ENCODE measurements around the gene KLF18.

KLF18 gene

DNA sequence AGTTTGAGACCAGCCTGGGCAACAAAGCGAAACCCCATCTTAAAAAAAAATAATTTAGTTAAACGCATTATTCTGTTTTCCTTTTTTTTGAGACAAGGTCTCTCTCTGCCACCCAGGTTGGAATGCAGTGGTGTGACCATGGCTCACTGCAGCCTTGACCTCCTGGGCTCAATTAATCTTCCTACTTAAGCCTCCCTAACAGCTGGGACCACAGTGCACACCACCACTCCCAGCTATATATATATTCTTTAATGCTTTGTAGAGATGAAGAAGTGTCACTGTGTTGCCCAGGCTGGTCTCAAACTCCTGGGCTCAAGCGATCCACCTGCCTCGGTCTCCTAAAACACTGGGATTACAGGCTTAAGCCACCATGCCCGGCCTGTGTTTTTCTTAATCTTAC, 30.5 kb downstream of the KLF18 start:
- intact Hi-C loops (cut with micrococcal nuclease) = no loop called here
- H3K4me3 Mint-ChIP-seq = no peak overlapping the region
- no peak overlapping the region for H3K27ac Mint-ChIP-seq
- no peaks in the 10 kb centered on the region for H3K4me1 Mint-ChIP-seq (ENCODE audit: low read depth)
- no peaks in the 10 kb centered on the region for H3K9me3 Mint-ChIP-seq
- no peaks in the 10 kb centered on the region for H3K36me3 Mint-ChIP-seq (ENCODE audit: low read depth)
- H3K27me3 Mint-ChIP-seq = peaks cover 8% of the 10 kb centered on the region

DNA sequence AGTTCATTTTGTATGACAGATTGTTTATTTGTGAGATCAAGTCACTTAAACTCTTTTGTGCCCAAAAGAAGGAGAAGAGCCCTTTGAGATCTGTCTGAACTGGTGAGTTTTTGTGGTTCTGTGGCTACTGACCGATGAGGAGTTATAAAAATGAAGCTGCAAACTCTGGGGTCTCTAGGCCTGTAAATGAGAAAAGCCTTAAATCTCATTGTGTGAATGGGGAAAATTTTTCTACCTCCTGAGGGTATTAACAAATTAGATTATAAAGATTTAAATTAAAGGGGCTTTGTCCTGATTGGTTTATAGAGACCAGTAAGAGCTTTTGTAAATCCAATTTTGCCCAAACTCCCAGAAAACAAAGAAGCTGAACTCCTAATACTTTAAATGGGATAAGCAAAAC, 32.5 kb downstream of the KLF18 start:
- no peaks in the 10 kb centered on the region for H3K9me3 Mint-ChIP-seq
- no peak overlapping the region for H3K4me3 Mint-ChIP-seq
- no peak overlapping the region for H3K27ac Mint-ChIP-seq
- intact Hi-C loops (cut with micrococcal nuclease) = no loop called here
- no peaks in the 10 kb centered on the region for H3K36me3 Mint-ChIP-seq (ENCODE audit: low read depth)
- H3K27me3 Mint-ChIP-seq = peaks cover 8% of the 10 kb centered on the region
- H3K4me1 Mint-ChIP-seq (ENCODE audit: low read depth) = no peaks in the 10 kb centered on the region

DNA sequence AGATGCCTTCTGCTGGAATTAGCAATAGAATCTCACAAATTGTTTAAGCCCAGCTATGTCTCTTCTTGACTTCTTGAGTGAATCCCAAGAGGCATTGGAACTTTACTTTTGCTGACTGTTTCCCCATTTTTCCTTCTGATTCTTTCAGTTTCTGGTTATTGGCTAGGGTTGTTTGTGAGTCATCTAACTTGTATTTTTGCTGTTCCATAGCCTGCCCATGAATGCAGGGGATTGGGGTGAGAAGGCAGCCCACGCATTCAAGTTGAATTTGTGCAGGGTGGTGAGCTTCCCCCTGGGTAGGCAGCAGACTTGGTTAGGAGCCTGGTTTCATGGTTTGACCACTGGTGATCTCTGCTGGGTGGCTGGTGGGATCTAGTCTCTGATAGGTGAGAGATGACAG, 33.2 kb downstream of the KLF18 start:
- no peaks in the 10 kb centered on the region for H3K36me3 Mint-ChIP-seq (ENCODE audit: low read depth)
- H3K27ac Mint-ChIP-seq = no peak overlapping the region
- no peaks in the 10 kb centered on the region for H3K9me3 Mint-ChIP-seq
- no peak overlapping the region for H3K4me3 Mint-ChIP-seq
- intact Hi-C loops (cut with micrococcal nuclease) = no loop called here
- no peaks in the 10 kb centered on the region for H3K4me1 Mint-ChIP-seq (ENCODE audit: low read depth)
- peaks cover 8% of the 10 kb centered on the region for H3K27me3 Mint-ChIP-seq

DNA sequence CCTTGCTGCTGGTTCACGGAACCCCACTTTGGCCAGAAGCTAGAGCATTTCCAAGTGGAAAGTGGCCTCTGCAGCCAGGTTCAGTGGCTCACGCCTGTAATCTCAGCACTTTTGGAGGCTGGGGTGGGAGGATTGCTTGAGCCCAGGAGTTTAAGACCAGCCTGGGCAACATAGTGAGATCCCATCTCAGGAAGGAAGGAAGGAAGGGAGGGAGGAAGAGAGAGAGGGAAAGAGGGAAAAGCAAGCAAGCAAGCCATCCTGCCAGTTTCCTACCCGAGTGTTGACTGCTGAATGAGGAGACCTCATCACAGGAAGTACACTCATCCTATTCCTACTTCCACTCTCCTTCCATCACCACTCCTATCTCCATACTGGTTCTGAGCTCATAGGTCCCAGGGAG, 35.6 kb downstream of the KLF18 start:
- H3K27ac Mint-ChIP-seq = no peak overlapping the region
- no peaks in the 10 kb centered on the region for H3K9me3 Mint-ChIP-seq
- intact Hi-C loops (cut with micrococcal nuclease) = no loop called here
- H3K36me3 Mint-ChIP-seq (ENCODE audit: low read depth) = no peaks in the 10 kb centered on the region
- H3K4me3 Mint-ChIP-seq = no peak overlapping the region
- peaks cover 8% of the 10 kb centered on the region for H3K27me3 Mint-ChIP-seq
- no peaks in the 10 kb centered on the region for H3K4me1 Mint-ChIP-seq (ENCODE audit: low read depth)

DNA sequence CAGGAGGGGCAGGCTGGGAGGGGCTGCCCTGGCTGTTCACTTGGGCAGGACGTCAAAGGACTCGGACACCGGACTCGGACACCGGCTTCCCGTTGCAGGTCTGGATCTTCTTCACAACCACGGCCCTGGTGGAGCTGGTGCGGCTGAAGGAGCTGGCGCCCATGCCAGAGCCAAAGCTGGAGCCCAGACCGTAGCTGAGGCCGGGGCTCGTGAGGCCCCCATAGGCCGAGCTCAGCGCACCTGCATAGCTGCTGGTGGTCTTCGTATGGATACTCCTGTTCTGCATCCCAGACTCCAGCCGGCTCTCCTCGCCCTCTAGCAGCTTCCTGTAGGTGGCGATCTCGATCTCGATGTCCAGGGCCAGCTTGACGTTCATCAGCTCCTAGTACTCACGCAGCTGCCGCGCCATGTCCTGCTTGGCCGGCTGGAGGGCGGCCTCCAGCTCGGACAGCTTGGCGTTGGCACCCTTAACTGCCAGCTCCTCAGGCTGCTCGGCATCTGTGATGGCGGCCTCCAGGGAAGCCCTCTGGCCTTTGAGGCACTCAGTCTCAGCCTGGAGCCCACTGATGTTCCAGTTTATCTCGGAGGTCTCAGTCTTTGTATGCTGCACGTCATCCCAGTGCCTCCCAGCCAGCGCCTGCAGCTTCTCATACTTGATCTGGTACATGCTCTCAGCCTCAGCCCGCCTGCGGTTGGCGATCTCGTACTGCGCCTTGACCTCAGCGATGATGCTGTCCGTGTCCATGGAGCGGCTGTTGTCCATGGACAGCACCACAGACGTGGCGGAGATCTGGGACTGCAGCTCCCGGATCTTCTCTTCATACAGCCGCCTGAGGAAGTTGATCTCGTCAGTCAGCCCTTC, 37.9 kb downstream of the KLF18 start:
- no peaks in the 10 kb centered on the region for H3K36me3 Mint-ChIP-seq (ENCODE audit: low read depth)

DNA sequence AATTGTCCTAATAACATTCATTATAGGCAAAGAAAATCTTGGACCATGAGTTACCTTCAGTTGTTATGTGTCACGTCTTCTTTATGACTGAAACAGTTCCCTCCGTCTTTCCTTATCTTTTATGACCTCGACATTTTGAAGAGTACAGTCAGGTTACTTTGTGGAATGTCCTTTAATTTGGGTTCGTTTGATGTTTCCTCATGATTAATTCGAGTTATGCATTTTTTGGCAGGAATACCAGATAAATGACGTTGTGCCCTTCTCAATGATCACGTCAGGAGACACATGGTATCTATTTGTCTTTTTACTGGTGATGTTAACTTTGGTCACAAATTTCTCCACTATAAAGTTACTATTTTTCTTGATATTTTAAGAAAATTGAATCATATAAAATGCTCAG, 40.1 kb downstream of the KLF18 start:
- H3K27me3 Mint-ChIP-seq = peaks cover 5% of the 10 kb centered on the region
- no peaks in the 10 kb centered on the region for H3K36me3 Mint-ChIP-seq (ENCODE audit: low read depth)
- no peak overlapping the region for H3K27ac Mint-ChIP-seq
- H3K4me1 Mint-ChIP-seq (ENCODE audit: low read depth) = no peaks in the 10 kb centered on the region
- intact Hi-C loops (cut with micrococcal nuclease) = no loop called here
- no peaks in the 10 kb centered on the region for H3K9me3 Mint-ChIP-seq
- no peak overlapping the region for H3K4me3 Mint-ChIP-seq

More for the DNA sequence above, 37.9 kb downstream of the KLF18 start:
- H3K4me1 Mint-ChIP-seq (ENCODE audit: low read depth) = no peaks in the 10 kb centered on the region
- H3K4me3 Mint-ChIP-seq = no peak overlapping the region
- H3K27me3 Mint-ChIP-seq = peaks cover 8% of the 10 kb centered on the region
- no peaks in the 10 kb centered on the region for H3K9me3 Mint-ChIP-seq
- intact Hi-C loops (cut with micrococcal nuclease) = no loop called here
- H3K27ac Mint-ChIP-seq = no peak overlapping the region

DNA sequence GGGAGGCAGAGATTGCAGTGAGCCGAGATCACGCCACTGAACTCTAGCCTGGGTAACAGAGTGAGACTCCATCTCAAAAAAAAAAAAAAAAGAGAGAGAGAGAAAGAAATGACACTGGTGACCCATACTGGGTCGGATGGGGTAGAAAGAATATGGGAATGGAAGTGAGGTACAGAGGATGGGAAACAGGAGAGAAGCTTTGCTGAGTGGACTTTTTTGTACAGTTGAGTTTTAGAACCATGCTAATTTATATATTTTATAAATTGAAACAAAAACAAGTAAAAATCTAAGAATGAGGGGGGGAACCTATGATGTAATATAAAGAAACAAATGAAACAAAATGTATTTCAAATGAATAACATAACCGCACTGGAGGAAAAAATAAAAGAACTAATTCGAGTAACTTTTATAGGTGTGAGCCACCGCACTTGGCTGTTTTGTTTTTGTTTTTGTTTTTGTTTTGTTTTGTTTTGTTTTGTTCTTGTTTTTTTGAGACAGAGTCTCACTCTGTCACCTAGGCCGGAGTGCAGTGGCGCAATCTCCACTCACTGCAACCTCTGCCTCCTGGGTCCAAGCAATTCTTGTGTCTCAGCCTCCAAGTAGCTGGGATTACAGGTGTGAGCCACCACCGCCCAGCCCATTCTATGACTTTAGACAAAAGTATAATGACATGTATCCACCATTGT, 41.1 kb downstream of the KLF18 start:
- Mint-ChIP-seq H3K4me3 (no peak overlapping the region), H3K4me1 (ENCODE audit: low read depth) (no peaks in the 10 kb centered on the region), H3K27me3 (peaks cover 1% of the 10 kb centered on the region), H3K36me3 (ENCODE audit: low read depth) (no peaks in the 10 kb centered on the region), H3K27ac (no peak overlapping the region), H3K9me3 (no peaks in the 10 kb centered on the region)
- intact Hi-C loops (cut with micrococcal nuclease) = no loop called here

DNA sequence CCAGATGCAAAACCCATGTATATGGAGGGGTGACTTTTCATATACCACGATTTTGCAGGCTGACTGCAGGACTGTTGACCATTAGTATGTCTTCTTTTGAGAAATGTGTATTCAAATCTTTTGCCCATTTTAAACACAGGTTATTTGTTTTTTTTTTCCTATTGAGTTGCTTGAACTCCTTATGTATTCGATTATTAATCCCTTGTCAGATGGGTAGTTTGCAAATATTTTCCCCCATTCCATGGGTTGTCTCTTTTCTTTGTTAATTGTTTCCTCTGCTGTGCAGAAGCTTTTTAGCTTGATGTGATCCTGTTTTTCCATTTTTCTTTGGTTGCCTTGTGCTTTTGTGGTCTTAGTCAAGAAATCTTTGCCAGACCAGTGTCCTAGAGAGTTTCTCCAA, 47.4 kb downstream of the KLF18 start:
- Mint-ChIP-seq H3K4me1 (ENCODE audit: low read depth) (no peaks in the 10 kb centered on the region), H3K27ac (no peak overlapping the region), H3K27me3 (peaks cover 19% of the 10 kb centered on the region), H3K4me3 (no peak overlapping the region), H3K9me3 (no peaks in the 10 kb centered on the region), H3K36me3 (ENCODE audit: low read depth) (no peaks in the 10 kb centered on the region)
- intact Hi-C loops (cut with micrococcal nuclease) = no loop called here

DNA sequence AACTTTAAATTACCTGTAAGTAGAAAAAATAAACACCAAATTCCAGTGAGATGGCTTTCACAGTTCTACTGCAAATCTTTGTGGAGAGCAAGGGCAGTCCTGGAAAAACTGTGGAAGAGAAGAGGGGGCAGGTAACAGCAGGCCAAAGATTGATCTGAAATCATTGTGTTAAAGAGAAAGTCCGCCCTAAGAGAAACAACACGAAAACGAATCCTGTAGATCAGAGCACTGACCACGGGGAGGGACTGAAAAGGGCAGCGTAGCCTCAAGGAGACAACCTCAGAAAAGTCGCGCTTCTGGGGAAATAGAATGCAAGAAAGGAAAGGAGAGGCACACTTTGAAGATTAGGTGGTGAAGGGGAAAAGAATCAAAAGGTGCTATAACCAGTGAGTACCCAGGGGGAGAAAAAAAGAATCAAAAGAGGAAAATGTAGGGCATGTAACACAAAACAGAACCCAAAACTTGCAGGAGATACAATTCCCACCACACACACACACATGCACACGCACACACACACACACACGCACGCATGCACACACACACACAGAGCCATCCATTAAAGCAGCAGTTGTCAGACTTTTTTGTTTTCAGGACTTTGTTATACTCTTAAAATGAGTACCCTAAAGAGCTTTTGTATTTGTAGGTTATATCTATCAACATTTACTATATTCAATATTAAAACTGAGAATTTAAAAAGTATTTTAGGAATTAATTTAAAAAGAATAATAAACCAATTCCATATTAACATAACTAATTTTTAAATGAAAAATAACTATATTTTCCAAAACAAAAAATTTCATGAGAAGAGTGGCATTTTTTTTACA, 50.8 kb downstream of the KLF18 start:
- Mint-ChIP-seq H3K36me3 (ENCODE audit: low read depth) (no peaks in the 10 kb centered on the region), H3K4me3 (no peak overlapping the region), H3K4me1 (ENCODE audit: low read depth) (no peaks in the 10 kb centered on the region), H3K9me3 (no peaks in the 10 kb centered on the region), H3K27me3 (peaks cover 18% of the 10 kb centered on the region), H3K27ac (no peak overlapping the region)
- intact Hi-C loops (cut with micrococcal nuclease) = no loop called here

DNA sequence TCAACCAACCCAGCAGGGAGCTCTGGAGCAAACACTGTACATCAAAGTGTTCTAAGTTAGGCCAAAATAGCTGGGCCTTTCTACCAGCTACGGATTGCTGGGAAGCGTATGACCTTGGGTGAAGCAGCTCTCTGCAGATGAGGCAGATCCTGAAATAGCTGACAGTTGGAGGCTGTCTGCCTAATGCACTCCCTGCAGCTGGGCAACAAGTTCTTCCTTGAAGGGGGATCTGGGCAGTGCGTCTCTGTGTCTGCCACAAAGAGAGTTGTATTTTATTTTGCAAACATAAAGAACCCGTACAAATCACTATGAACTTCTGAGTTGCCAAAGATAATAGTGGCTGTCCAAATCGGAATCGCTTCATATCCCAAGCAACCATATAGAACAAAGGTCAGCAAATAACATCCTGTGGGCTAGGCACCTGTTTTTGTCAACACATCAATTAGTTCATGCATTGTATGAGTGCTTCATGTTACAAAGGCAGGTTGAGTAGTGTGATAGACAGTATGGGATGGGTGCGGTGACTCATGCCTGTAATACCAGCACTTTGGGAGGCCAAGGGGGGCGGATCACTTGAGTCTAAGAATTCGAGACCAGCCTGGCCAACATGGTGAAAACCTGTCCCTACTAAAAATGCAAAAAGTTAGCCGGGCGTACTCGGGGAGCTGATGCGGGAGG, 51.9 kb downstream of the KLF18 start:
- Mint-ChIP-seq H3K4me1 (ENCODE audit: low read depth) (no peaks in the 10 kb centered on the region), H3K36me3 (ENCODE audit: low read depth) (no peaks in the 10 kb centered on the region), H3K4me3 (no peak overlapping the region), H3K27me3 (peaks cover 18% of the 10 kb centered on the region), H3K9me3 (no peaks in the 10 kb centered on the region), H3K27ac (no peak overlapping the region)
- intact Hi-C loops (cut with micrococcal nuclease) = no loop called here
